ENCODE results near the gene GMIP.

The GMIP gene

DNA sequence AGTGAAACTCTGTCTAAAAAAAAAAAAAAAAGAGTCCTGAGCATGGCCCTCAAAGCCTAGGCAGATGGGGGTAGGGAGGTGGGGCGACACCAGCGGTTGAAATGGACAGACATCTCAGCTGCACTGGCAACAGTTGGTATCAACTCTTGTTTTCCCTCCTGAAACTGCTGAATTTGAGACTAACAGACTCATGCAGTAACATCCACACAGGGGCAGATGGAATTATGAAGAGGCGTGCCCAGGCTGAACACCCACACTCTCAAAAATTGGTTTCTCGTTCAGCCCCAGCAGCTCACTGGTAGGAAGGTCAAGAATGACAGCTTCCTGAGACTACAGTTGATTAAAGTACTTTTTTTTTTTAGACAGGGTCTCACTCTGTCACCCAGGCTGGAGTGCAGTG, 49.1 kb downstream of the GMIP start:
- TF ChIP-seq, protein P1, sequence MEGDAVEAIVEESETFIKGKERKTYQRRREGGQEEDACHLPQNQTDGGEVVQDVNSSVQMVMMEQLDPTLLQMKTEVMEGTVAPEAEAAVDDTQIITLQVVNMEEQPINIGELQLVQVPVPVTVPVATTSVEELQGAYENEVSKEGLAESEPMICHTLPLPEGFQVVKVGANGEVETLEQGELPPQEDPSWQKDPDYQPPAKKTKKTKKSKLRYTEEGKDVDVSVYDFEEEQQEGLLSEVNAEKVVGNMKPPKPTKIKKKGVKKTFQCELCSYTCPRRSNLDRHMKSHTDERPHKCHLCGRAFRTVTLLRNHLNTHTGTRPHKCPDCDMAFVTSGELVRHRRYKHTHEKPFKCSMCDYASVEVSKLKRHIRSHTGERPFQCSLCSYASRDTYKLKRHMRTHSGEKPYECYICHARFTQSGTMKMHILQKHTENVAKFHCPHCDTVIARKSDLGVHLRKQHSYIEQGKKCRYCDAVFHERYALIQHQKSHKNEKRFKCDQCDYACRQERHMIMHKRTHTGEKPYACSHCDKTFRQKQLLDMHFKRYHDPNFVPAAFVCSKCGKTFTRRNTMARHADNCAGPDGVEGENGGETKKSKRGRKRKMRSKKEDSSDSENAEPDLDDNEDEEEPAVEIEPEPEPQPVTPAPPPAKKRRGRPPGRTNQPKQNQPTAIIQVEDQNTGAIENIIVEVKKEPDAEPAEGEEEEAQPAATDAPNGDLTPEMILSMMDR (conservative IDR thresholded peaks at IDR 0.05), result no peak
- H3K27ac ChIP-seq, result no peak overlapping the region; the same call in 1 of the 2 replicates

DNA sequence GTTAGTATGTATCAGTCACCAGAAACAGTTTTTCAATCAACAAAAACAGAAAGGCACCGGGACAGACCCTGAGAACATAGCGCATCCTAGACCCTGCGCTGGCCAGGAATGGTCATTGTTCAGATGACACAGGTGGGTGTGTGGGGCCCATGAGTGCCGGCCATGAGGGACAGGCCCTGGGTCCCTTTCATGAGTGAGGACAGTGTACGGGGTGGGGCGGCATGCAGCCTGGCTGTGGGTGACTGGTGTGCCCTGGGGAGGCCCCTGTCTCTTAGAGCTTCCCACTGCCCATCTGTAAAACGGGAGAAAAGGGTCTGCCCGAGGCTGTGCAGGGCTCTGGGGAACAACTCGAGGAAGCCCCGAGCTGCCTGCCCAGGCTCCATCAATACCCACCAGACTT, 50.8 kb downstream of the GMIP start:
- TF ChIP-seq, protein P1 (conservative IDR thresholded peaks at IDR 0.05), result no peak

DNA sequence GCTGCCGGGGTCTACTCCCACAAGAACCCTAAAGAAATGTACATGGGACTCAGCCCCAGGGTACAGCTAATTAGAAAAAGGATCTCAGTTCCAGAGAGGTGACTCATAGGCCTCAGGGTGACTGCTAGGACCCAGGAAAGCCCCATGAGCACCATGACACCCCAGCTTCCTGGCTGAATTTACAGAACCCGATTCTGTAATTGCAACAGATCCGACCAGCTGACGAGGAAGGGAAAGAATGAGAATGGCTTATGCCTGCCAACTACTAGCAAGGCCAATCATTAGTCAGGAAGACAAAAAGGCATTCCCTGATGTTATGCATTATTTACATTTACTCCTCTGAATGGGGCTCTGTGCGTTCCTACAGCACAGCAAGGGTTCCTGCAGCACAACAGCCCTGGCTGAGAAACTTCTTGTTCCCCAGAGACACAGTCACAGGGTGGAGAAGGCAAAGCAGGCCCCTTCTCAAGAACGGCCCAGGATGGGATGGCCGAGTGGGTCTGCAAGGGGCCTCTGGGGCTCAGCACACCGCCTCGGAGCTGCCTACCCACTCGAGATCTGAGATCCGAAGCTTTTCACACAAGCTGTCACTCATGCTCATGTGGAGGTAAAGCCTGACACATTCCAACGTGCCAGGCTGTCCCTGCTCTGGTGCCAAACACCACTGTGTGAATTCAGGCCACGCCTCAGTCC, 52.2 kb downstream of the GMIP start:
- no peak overlapping the region for H3K27ac ChIP-seq
- TF ChIP-seq, protein P1 (conservative IDR thresholded peaks at IDR 0.05), result no peak

More for the DNA sequence above, 50.8 kb downstream of the GMIP start:
- H3K27ac ChIP-seq, result no peak overlapping the region

DNA sequence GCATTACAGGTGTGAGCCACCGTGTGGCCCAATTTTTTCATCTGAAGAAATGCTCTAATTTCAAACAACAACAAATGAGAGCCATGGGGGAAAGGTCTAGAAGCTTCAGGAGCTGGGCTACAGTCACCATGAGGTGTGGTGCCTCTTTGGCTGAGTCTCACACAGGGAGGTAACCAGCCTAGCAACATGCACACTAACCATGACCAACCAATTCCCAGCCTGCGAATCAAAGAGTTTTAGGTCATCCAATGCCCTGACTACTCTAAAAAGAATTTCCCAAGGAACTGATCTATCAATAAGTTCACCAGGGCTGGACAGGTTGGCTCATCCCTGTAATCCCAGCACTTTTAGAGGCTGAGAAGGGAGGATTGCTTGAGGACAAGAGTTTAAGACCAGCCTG, 54.9 kb downstream of the GMIP start:
- TF ChIP-seq, protein P1 (conservative IDR thresholded peaks at IDR 0.05), result no peak
- H3K27ac ChIP-seq, result no peak overlapping the region

DNA sequence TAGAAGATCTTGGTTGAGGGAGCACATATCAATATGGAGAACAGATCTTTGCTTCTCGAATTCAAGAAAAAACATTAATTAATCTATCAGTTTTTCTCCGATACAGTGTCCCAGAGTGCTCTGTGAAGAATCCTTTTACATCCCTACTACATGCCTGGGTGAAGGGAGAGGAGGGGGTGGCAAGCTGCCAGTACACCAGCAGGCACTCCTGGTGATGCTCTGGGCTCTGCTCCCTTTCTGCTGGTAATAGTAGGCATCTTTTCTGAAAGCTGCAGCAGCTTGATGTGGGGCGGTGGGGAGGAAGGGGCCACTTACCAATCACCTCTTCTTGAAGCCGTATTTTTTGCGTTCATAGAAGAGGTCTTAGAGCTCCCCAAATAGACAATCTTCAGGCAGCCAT, 55.7 kb downstream of the GMIP start:
- no peak overlapping the region for H3K27ac ChIP-seq
- TF ChIP-seq, protein P1 (conservative IDR thresholded peaks at IDR 0.05), result no peak

DNA sequence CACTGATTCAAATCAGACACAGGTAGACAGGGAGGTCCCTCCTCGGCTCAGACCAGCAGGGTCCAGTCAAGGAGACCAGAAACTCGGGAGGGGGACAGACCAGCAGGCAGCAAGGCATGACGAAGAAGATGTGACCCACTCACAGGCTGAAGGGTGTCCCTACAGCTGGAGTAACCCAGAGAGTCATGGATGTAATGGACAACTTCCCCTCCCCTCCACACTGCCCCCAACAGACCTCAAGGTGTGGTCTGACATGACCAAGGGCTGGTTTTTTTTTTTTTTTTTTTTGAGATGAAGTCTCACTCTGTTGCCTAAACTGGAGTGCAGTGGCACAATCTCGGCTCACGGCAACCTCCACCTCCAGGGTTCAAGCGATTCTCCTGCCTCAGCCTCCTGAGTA, 59.1 kb downstream of the GMIP start:
- TF ChIP-seq, protein P1 (conservative IDR thresholded peaks at IDR 0.05), result no peak
- H3K27ac ChIP-seq, result no peak overlapping the region

DNA sequence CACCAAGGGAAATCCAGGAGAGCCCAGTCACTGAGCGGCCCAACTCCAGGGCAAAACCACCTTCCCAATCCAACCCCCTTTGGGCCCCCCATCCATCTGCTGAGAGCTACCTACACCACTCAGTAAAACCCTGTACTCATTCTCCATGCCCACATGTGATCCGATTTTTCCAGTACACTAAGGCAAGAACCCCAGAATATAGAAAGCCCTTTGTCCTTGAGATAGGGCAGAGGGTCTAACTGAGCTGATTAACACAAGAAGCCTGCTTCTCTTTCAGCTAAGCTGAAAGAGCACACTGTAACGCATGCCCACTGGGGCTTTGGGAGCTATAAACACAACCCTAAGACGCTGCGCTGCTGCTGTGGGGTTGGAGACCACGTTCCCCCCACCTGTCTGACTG, 61.0 kb downstream of the GMIP start:
- TF ChIP-seq, protein P1 (conservative IDR thresholded peaks at IDR 0.05), result no peak
- no peak overlapping the region for H3K27ac ChIP-seq

Data from VCaP (cell line).